A549 (cell line): ENCODE data around the gene MLLT10. TPM values are rescaled to one million over a fixed set of nuclear protein-coding genes. Genes with fewer than 3 reads are reported as not detected.
A peak's percentile ranks its signal among the peaks of the same experiment; 100 is the strongest.

Source experiments
- ATAC-seq, 2 experiments: fragments of 200-7000 bp in 1 of 2; fragments of >200 bp in 1 of 2; cut with Nextera tagmentation in 1 of 2; cut with Tn5 transposase in 1 of 2; 3 replicates each; pipeline versions ENCODE4 v1.8.0 to v1.9.1; 2018 to 2020; ENCODE audit warnings: mild to moderate bottlenecking in 1 of 2, moderate library complexity in 1 of 2
- CTCF ChIA-PET: fragments of 300-600 bp; sonication (Branson Sonifier 250); formaldehyde crosslinking; extraction: SDS; loops from one replicate; lab custom pipeline; 2021; ENCODE audit warnings: antibody characterized with exemption, inconsistent platforms; lab: Yijun Ruan, JAX
- POLR2A ChIA-PET: fragments of 350-600 bp; formaldehyde crosslinking; extraction: SDS; loops from one replicate; lab custom pipeline; 2021; ENCODE audit warnings: antibody characterized with exemption, inconsistent platforms; lab: Yijun Ruan, JAX
- DNase-seq, 2 experiments: peaks; one replicate each; pipeline versions ENCODE4 v3.0.0 to v3.0.0-alpha.2; 2011 to 2016; ENCODE audit warnings: low read depth in 1 of 2, low spot score in 1 of 2
- FAIRE-seq: peaks from 2 replicates; lab custom pipeline; 2011; peaks lifted over from hg19 to GRCh38; lab: Jason Lieb, UNC
- H3K27ac ChIP-seq, 2 experiments: fragments of >200 bp; sonication (Bioruptor Twin); formaldehyde crosslinking; 3 replicates each; pipeline ENCODE4 v1.5.1; 2016 to 2017
- H3K4me1 ChIP-seq: fragments of >200 bp; sonication (Bioruptor Twin); formaldehyde crosslinking; 3 replicates; pipeline ENCODE4 v1.6.1; 2016
- H3K4me2 ChIP-seq: fragments of >200 bp; sonication (Bioruptor Twin); formaldehyde crosslinking; 3 replicates; pipeline ENCODE4 v1.6.1; 2016
- H3K4me3 ChIP-seq: fragments of >200 bp; sonication (Bioruptor Twin); formaldehyde crosslinking; 3 replicates; pipeline ENCODE4 v1.5.1; 2016
- H3K9me3 ChIP-seq: fragments of >200 bp; sonication (Bioruptor Twin); formaldehyde crosslinking; 3 replicates; pipeline ENCODE4 v1.6.1; 2016
- CBX2 ChIP-seq: fragments of 200-600 bp; sonication (generic); IDR thresholded peaks from 2 replicates; pipeline ENCODE4 v1.6.1; 2016; ENCODE audit warnings: low read depth, mild to moderate bottlenecking, borderline replicate concordance
- CEBPB ChIP-seq, 2 experiments: fragments of >200 bp in 1 of 2; sonication (Bioruptor Twin) in 1 of 2; formaldehyde crosslinking in 1 of 2; IDR thresholded peaks; 2 replicates each; pipeline ENCODE4 v1.6.1; 2012 to 2016
- CHD4 ChIP-seq: fragments of 200-600 bp; sonication (generic); IDR thresholded peaks from 2 replicates; pipeline ENCODE4 v1.6.1; 2016; ENCODE audit warnings: antibody characterized with exemption, mild to moderate bottlenecking, borderline replicate concordance
- EHMT2 ChIP-seq: fragments of 200-600 bp; sonication (generic); IDR thresholded peaks from 2 replicates; pipeline ENCODE4 v1.6.1; 2016; ENCODE audit warnings: antibody characterized with exemption, low read depth, mild to moderate bottlenecking, moderate library complexity
- ESRRA ChIP-seq: fragments of 150-350 bp; IDR thresholded peaks from 2 replicates; pipeline ENCODE4 v1.6.1; 2014; ENCODE audit warnings: mild to moderate bottlenecking, low read length, borderline replicate concordance
- FOXS1 ChIP-seq: fragments of 250-450 bp; sonication (Bioruptor Pico); IDR thresholded peaks from 2 replicates; pipeline ENCODE4 v1.5.0; 2020; ENCODE audit warnings: mild to moderate bottlenecking, moderate library complexity
- GATA3 ChIP-seq: IDR thresholded peaks from 2 replicates; pipeline ENCODE4 v1.6.1; 2012; ENCODE audit warnings: borderline replicate concordance
- HEYL ChIP-seq: fragments of 250-450 bp; sonication (Bioruptor Pico); IDR thresholded peaks from 2 replicates; pipeline ENCODE4 v1.8.0; 2021; ENCODE audit warnings: mild to moderate bottlenecking, moderate library complexity
- HOXA7 ChIP-seq: fragments of 250-450 bp; sonication (Bioruptor Pico); IDR thresholded peaks from 2 replicates; pipeline ENCODE4 v1.5.0; 2020; ENCODE audit warnings: mild to moderate bottlenecking, moderate library complexity
- MAZ ChIP-seq: fragments of 150-350 bp; IDR thresholded peaks from 2 replicates; pipeline ENCODE4 v1.6.1; 2014; ENCODE audit warnings: antibody characterized with exemption, low read depth, low read length, borderline replicate concordance
- NFE2L2 ChIP-seq: fragments of 150-350 bp; conservative IDR thresholded peaks from 2 replicates; pipeline ENCODE4 v1.6.1; 2014; ENCODE audit warnings: low read length
- NPAS2 ChIP-seq: fragments of 250-450 bp; sonication (Bioruptor Pico); IDR thresholded peaks from 2 replicates; pipeline ENCODE4 v1.8.0; 2022; ENCODE audit warnings: mild to moderate bottlenecking, moderate library complexity, borderline replicate concordance
- PHF8 ChIP-seq: fragments of 200-600 bp; sonication (generic); IDR thresholded peaks from 2 replicates; pipeline ENCODE4 v1.6.1; 2016; ENCODE audit warnings: low read depth, mild to moderate bottlenecking, antibody characterized with exemption, moderate library complexity, borderline replicate concordance
- TP53 ChIP-seq: fragments of 250-450 bp; sonication (Bioruptor Pico); IDR thresholded peaks from 2 replicates; pipeline ENCODE4 v1.5.0; 2021; ENCODE audit warnings: mild to moderate bottlenecking, moderate library complexity
- WGBS: methylation state at CpG from one replicate; pipeline ENCODE4 v1.1.6; 2017; ENCODE audit errors: missing lambda C conversion rate; 5-methylcytosine and 5-hydroxymethylcytosine counted together
- polyA plus RNA-seq, 4 experiments: library from polyadenylated mRNA; depleted of rRNA in 3 of 4; stranded (reverse); fragments of >200 nt; fragmentation: RNase III in 1 of 4; extraction: RNeasy Plus Mini Kit Qiagen cat#74134 plus additional on column Dnase treatment in 1 of 4; gene quantifications; 2 replicates in 3 of 4; 3 replicates in 1 of 4; pipeline ENCODE4 v1.2.3, GENCODE V29; 2011 to 2017
- TF ChIP-seq, protein P1 (sequence below): fragments of 250-450 bp; sonication (Bioruptor Pico); IDR thresholded peaks from 2 replicates; pipeline ENCODE4 v1.5.0; 2021; ENCODE audit warnings: mild to moderate bottlenecking, moderate library complexity, borderline replicate concordance
- TF ChIP-seq, protein P2 (sequence below): IDR thresholded peaks from 2 replicates; pipeline ENCODE4 v1.6.1; 2012
- TF ChIP-seq, protein P3 (sequence below): fragments of 200-600 bp; sonication (generic); IDR thresholded peaks from 2 replicates; pipeline ENCODE4 v1.6.1; 2016; ENCODE audit warnings: antibody characterized with exemption, mild to moderate bottlenecking, moderate library complexity
- TF ChIP-seq, protein P4 (sequence below): fragments of >200 bp; sonication (Bioruptor Twin); formaldehyde crosslinking; IDR thresholded peaks from 2 replicates; pipeline ENCODE4 v1.6.1; 2016
- TF ChIP-seq, protein P5 (sequence below): fragments of 150-350 bp; IDR thresholded peaks from 2 replicates; pipeline ENCODE4 v1.6.1; 2014; ENCODE audit warnings: low read depth, mild to moderate bottlenecking, low read length
- TF ChIP-seq, protein P6 (sequence below): fragments of >200 bp; sonication (Bioruptor Twin); formaldehyde crosslinking; IDR thresholded peaks from 3 replicates; pipeline ENCODE4 v1.6.1; 2016

MLLT10 gene
- polyA plus RNA-seq, 2 of the 4 experiments (the other 2 are of a cell fraction): 41.7 to 54.1 TPM

DNA sequence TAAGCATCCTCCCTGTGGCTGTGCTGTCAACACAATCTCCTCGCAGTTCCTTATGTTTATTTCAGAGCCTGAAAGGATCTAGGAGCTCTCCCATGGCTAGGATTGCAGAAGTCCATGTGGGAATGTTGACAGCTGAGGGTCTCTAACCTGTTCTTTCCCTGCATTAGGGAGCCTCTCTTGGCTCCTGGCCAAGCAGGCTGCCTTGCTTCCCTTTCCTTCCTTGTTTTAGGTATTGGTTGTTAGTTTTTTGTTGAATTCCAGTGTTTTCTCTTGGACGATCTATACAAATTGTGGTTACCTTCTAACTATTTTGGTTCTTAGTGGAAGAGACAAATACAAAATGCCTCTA is 171.8 kb downstream of the MLLT10 start:
- WGBS: 98% methylated on average over 2 of the region's 2 CpGs
- TF ChIP-seq NFE2L2 (no peak), MAZ (no peak), FOXS1 (CRISPR knock-in tag) (no peak), CEBPB (IDR thresholded peaks at IDR 0.05) (no peak), HOXA7 (CRISPR knock-in tag) (no peak), ESRRA (no peak)
- TF ChIP-seq, protein P1, sequence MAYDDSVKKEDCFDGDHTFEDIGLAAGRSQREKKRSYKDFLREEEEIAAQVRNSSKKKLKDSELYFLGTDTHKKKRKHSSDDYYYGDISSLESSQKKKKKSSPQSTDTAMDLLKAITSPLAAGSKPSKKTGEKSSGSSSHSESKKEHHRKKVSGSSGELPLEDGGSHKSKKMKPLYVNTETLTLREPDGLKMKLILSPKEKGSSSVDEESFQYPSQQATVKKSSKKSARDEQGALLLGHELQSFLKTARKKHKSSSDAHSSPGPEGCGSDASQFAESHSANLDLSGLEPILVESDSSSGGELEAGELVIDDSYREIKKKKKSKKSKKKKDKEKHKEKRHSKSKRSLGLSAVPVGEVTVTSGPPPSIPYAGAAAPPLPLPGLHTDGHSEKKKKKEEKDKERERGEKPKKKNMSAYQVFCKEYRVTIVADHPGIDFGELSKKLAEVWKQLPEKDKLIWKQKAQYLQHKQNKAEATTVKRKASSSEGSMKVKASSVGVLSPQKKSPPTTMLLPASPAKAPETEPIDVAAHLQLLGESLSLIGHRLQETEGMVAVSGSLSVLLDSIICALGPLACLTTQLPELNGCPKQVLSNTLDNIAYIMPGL (CRISPR knock-in tag): no peak
- TF ChIP-seq, protein P2, sequence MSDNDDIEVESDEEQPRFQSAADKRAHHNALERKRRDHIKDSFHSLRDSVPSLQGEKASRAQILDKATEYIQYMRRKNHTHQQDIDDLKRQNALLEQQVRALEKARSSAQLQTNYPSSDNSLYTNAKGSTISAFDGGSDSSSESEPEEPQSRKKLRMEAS: no peak
- TF ChIP-seq, protein P3, sequence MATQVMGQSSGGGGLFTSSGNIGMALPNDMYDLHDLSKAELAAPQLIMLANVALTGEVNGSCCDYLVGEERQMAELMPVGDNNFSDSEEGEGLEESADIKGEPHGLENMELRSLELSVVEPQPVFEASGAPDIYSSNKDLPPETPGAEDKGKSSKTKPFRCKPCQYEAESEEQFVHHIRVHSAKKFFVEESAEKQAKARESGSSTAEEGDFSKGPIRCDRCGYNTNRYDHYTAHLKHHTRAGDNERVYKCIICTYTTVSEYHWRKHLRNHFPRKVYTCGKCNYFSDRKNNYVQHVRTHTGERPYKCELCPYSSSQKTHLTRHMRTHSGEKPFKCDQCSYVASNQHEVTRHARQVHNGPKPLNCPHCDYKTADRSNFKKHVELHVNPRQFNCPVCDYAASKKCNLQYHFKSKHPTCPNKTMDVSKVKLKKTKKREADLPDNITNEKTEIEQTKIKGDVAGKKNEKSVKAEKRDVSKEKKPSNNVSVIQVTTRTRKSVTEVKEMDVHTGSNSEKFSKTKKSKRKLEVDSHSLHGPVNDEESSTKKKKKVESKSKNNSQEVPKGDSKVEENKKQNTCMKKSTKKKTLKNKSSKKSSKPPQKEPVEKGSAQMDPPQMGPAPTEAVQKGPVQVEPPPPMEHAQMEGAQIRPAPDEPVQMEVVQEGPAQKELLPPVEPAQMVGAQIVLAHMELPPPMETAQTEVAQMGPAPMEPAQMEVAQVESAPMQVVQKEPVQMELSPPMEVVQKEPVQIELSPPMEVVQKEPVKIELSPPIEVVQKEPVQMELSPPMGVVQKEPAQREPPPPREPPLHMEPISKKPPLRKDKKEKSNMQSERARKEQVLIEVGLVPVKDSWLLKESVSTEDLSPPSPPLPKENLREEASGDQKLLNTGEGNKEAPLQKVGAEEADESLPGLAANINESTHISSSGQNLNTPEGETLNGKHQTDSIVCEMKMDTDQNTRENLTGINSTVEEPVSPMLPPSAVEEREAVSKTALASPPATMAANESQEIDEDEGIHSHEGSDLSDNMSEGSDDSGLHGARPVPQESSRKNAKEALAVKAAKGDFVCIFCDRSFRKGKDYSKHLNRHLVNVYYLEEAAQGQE: no peak
- DNase-seq (no peak), FAIRE-seq (no peak), ATAC-seq (no peak)
- peaks cover 2% of the 10 kb centered on the region; the same call in 1 of the 3 replicates for H3K9me3 ChIP-seq
- no peak overlapping the region for H3K4me3 ChIP-seq
- no peak overlapping the region for H3K4me2 ChIP-seq
- ChIA-PET POLR2A (no interaction called here), CTCF (no interaction called here)
- no peak overlapping the region for H3K27ac ChIP-seq
- H3K4me1 ChIP-seq: peaks cover 12% of the 10 kb centered on the region

DNA sequence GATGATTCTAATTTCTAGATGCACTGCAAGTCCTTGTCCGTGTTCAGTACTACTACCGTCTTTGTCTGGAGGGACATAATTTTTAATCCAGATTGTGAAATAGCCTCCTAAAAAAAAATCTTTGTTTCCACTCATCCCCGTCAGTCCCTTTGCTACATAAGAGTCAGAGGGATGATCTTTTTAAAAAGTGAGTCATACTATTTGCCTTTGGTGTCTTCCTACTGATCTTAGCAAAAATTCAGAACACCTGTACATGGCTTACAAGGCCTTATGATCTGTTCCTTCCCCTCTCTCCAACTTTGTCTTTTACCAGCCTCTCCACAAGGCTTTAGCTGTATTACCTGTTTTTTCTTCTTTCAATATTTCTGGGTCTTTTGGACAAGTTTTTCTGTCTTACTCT is 173.5 kb downstream of the MLLT10 start:
- Histone ChIP-seq H3K4me3 (no peak overlapping the region), H3K4me1 (peaks cover 12% of the 10 kb centered on the region), H3K9me3 (no peaks in the 10 kb centered on the region), H3K27ac (no peak overlapping the region), H3K4me2 (no peak overlapping the region)
- FAIRE-seq: no peak
- no peak for DNase-seq
- TF ChIP-seq EHMT2 (no peak), GATA3 (no peak), CEBPB (IDR thresholded peaks at IDR 0.05) (no peak), FOXS1 (CRISPR knock-in tag) (no peak), CHD4 (no peak), NPAS2 (no peak), HEYL (CRISPR knock-in tag) (no peak), PHF8 (no peak), CBX2 (no peak), TP53 (CRISPR knock-in tag) (no peak)
- TF ChIP-seq, protein P4, sequence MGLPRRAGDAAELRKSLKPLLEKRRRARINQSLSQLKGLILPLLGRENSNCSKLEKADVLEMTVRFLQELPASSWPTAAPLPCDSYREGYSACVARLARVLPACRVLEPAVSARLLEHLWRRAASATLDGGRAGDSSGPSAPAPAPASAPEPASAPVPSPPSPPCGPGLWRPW: no peak
- TF ChIP-seq, protein P5, sequence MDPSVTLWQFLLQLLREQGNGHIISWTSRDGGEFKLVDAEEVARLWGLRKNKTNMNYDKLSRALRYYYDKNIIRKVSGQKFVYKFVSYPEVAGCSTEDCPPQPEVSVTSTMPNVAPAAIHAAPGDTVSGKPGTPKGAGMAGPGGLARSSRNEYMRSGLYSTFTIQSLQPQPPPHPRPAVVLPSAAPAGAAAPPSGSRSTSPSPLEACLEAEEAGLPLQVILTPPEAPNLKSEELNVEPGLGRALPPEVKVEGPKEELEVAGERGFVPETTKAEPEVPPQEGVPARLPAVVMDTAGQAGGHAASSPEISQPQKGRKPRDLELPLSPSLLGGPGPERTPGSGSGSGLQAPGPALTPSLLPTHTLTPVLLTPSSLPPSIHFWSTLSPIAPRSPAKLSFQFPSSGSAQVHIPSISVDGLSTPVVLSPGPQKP: no peak
- TF ChIP-seq, protein P6, sequence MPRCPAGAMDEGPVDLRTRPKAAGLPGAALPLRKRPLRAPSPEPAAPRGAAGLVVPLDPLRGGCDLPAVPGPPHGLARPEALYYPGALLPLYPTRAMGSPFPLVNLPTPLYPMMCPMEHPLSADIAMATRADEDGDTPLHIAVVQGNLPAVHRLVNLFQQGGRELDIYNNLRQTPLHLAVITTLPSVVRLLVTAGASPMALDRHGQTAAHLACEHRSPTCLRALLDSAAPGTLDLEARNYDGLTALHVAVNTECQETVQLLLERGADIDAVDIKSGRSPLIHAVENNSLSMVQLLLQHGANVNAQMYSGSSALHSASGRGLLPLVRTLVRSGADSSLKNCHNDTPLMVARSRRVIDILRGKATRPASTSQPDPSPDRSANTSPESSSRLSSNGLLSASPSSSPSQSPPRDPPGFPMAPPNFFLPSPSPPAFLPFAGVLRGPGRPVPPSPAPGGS: no peak
- ChIA-PET POLR2A (no interaction called here), CTCF (interaction anchor here (2.3 kb wide), 1 partner anchor 211 kb away, joined by 10 read pairs; no protein-coding TSS in a partner anchor)
- 0 out of 6 replicates have a peak, but pooled peaks of 1 of the 2 experiments have one; percentile 24 for ATAC-seq
- WGBS: 66% methylated on average over 3 of the region's 3 CpGs
